DND-41 (cell line): Measurements from ENCODE around the gene COMMD10.

Experiments used
- ATAC-seq: fragments of 200-7000 bp; cut with Tn5 transposase; 3 replicates; pipeline ENCODE4 v1.9.1; 2021; ENCODE audit warnings: low read depth; ENCODE audit not compliant: insufficient read depth
- DNase-seq: peaks from one replicate; pipeline ENCODE4 v3.0.0-alpha.2; 2020
- H2AFZ ChIP-seq: 2 replicates; pipeline ENCODE4 v1.6.0; 2012; ENCODE audit warnings: low read depth, low read length
- H3K27ac ChIP-seq: 2 replicates; pipeline ENCODE4 v1.5.1; 2012; ENCODE audit warnings: low read length, inconsistent platforms
- H3K27me3 ChIP-seq: fragments of 200-600 bp; sonication (generic); 2 replicates; pipeline ENCODE4 v1.6.0; 2012; ENCODE audit warnings: low read length, mild to moderate bottlenecking, inconsistent platforms; ENCODE audit not compliant: insufficient read depth, poor library complexity
- H3K36me3 ChIP-seq: 2 replicates; pipeline ENCODE4 v1.5.1; 2012; ENCODE audit warnings: low read length, inconsistent platforms; ENCODE audit not compliant: insufficient read depth
- H3K4me1 ChIP-seq: 2 replicates; pipeline ENCODE4 v1.5.1; 2012; ENCODE audit warnings: mild to moderate bottlenecking, low read length; ENCODE audit not compliant: insufficient read depth
- H3K4me2 ChIP-seq: 2 replicates; pipeline ENCODE4 v1.6.0; 2012; ENCODE audit warnings: mild to moderate bottlenecking, moderate library complexity, low read length, inconsistent platforms; ENCODE audit not compliant: insufficient read depth
- H3K4me3 ChIP-seq, 2 experiments: fragments of 200-600 bp in 1 of 2; shearing (Covaris generic) in 1 of 2; 2 replicates each; pipeline ENCODE4 v1.5.1; 2012 to 2016; ENCODE audit warnings: inconsistent platforms in 2 of 2, low read length in 2 of 2, mild to moderate bottlenecking in 2 of 2, low read depth in 1 of 2, moderate library complexity in 1 of 2
- H3K79me2 ChIP-seq: 2 replicates; pipeline ENCODE4 v1.6.0; 2012; ENCODE audit warnings: low read length, inconsistent platforms; ENCODE audit not compliant: insufficient read depth
- H3K9ac ChIP-seq: 2 replicates; pipeline ENCODE4 v1.6.0; 2012; ENCODE audit warnings: low read depth, mild to moderate bottlenecking, inconsistent platforms, low read length, moderate library complexity
- H3K9me3 ChIP-seq: 2 replicates; pipeline ENCODE4 v1.5.1; 2012; ENCODE audit warnings: low read length, moderate library complexity, mild to moderate bottlenecking, inconsistent platforms; ENCODE audit not compliant: insufficient read depth, severe bottlenecking
- H4K20me1 ChIP-seq: 2 replicates; pipeline ENCODE4 v1.6.0; 2012; ENCODE audit warnings: low read length; ENCODE audit not compliant: insufficient read depth
- EZH2 ChIP-seq: IDR thresholded peaks from 3 replicates; pipeline ENCODE4 v1.6.1; 2012; ENCODE audit warnings: borderline replicate concordance, low read depth, mild to moderate bottlenecking, moderate library complexity, low read length, inconsistent platforms; ENCODE audit not compliant: severe bottlenecking
- TF ChIP-seq, protein P1 (sequence below): IDR thresholded peaks from 2 replicates; pipeline ENCODE4 v1.5.1; 2012; ENCODE audit warnings: borderline replicate concordance, low read length, moderate library complexity, mild to moderate bottlenecking; ENCODE audit not compliant: poor library complexity, severe bottlenecking; ENCODE audit errors: extremely low read depth

COMMD10 gene

DNA sequence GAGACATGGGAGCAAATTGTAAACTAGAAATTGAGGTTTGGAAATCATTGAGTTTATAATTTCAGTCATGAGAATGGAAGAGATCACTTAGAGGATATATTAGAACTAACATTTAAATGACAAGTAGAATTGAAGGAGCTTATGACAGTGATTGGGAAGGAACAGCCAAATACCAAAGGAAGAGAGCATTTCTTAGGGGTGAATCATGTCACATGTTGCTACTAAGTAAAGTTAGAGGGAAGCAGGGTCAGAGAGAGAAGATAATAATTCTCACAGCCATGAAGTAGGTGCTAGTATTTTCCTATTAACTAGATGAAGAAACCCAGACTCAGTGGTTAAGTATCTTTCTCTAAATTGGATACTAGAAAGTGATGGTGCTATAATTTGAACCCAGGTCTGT is 59.3 kb downstream of the COMMD10 start:
- H2AFZ ChIP-seq = no peak overlapping the region
- no peak overlapping the region for H3K9ac ChIP-seq
- no peaks in the 10 kb centered on the region for H3K27me3 ChIP-seq
- no peaks in the 10 kb centered on the region for H3K36me3 ChIP-seq
- no peak overlapping the region for H3K4me2 ChIP-seq
- no peaks in the 10 kb centered on the region for H4K20me1 ChIP-seq
- no peaks in the 10 kb centered on the region for H3K79me2 ChIP-seq
- peaks cover 12% of the 10 kb centered on the region for H3K4me1 ChIP-seq
- DNase-seq (no peak), ATAC-seq (no peak)
- TF ChIP-seq, protein P1, sequence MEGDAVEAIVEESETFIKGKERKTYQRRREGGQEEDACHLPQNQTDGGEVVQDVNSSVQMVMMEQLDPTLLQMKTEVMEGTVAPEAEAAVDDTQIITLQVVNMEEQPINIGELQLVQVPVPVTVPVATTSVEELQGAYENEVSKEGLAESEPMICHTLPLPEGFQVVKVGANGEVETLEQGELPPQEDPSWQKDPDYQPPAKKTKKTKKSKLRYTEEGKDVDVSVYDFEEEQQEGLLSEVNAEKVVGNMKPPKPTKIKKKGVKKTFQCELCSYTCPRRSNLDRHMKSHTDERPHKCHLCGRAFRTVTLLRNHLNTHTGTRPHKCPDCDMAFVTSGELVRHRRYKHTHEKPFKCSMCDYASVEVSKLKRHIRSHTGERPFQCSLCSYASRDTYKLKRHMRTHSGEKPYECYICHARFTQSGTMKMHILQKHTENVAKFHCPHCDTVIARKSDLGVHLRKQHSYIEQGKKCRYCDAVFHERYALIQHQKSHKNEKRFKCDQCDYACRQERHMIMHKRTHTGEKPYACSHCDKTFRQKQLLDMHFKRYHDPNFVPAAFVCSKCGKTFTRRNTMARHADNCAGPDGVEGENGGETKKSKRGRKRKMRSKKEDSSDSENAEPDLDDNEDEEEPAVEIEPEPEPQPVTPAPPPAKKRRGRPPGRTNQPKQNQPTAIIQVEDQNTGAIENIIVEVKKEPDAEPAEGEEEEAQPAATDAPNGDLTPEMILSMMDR = no peak
- no peak for TF ChIP-seq EZH2
- H3K4me3 ChIP-seq = no peak overlapping the region
- no peaks in the 10 kb centered on the region for H3K9me3 ChIP-seq
- no peak overlapping the region for H3K27ac ChIP-seq

DNA sequence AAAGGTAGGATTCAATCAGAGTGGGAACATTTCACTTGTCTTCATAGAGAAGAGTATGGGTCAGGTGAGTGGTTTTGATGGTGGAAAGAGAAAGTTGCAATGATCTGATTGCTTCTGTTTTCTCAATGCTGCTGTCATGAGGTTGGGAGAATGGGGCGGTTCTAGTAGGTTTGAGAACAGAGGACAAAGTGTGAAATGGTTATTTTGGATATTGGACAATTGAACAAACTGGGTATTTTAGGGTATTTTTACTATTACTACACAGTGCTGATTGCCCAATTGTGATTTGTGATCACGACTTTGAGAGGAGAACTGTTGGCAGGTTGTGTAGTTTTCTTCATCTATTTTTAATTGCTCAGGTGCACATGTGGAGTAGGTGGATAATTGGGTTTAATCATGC is 60.2 kb downstream of the COMMD10 start:
- ATAC-seq = no peak; the same call in 2 of the 3 replicates

DNA sequence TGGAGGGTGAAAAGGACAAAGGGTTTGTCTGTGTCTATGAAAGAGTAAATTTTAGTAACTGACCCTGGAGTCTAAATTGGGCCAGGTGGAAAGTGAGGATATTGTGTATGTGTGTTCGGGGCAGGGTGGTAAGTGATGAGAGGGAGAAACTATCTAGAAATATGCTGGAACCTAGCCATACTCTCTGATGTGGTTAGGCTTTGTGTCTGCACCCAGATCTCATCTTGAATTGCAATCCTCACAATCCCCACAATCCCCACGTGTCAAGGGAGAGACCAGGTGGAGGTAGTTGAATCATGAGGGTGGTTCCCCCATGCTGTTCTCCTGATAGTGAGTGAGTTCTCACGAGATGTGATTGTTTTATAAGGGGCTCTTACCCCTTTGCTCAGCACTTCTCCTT is 60.6 kb downstream of the COMMD10 start:
- peaks cover 12% of the 10 kb centered on the region for H3K4me1 ChIP-seq
- DNase-seq (peak; percentile 66), ATAC-seq (peak; percentile 96)
- H3K36me3 ChIP-seq = no peaks in the 10 kb centered on the region
- no peak for TF ChIP-seq EZH2
- TF ChIP-seq, protein P1 = no peak
- H3K79me2 ChIP-seq = no peaks in the 10 kb centered on the region
- H2AFZ ChIP-seq = no peak overlapping the region
- no peak overlapping the region for H3K4me2 ChIP-seq
- no peak overlapping the region for H3K4me3 ChIP-seq
- H4K20me1 ChIP-seq = no peaks in the 10 kb centered on the region
- no peak overlapping the region for H3K9ac ChIP-seq
- H3K9me3 ChIP-seq = no peaks in the 10 kb centered on the region
- no peak overlapping the region for H3K27ac ChIP-seq
- no peaks in the 10 kb centered on the region for H3K27me3 ChIP-seq

More for the DNA sequence above, 60.2 kb downstream of the COMMD10 start:
- Histone ChIP-seq H3K27ac (no peak overlapping the region), H3K79me2 (no peaks in the 10 kb centered on the region), H3K9me3 (no peaks in the 10 kb centered on the region), H2AFZ (no peak overlapping the region), H3K27me3 (no peaks in the 10 kb centered on the region), H3K4me3 (no peak overlapping the region), H3K4me1 (peaks cover 12% of the 10 kb centered on the region), H3K9ac (no peak overlapping the region), H3K4me2 (no peak overlapping the region), H3K36me3 (no peaks in the 10 kb centered on the region), H4K20me1 (no peaks in the 10 kb centered on the region)
- no peak for TF ChIP-seq EZH2
- TF ChIP-seq, protein P1 = no peak
- no peak for DNase-seq

DNA sequence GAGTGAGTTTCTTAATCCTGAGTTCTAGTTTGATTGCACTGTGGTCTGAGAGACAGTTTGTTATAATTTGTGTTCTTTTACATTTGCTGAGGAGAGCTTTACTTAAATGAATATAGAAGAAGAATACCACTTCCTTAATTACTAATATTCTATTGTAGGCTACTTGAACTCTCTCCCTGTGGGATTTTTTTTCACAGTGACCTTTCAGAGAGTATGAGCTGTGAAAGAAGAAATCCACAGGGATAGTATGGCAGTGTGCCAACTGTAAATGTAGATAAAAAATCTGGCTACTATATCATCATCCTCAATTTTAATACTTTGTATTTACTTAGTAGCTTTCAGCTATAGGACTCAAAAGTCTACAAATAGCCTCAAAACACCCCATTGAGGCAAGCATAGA is 67.3 kb downstream of the COMMD10 start:
- Histone ChIP-seq H3K4me3 (no peak overlapping the region), H3K79me2 (no peaks in the 10 kb centered on the region), H3K4me1 (no peaks in the 10 kb centered on the region), H3K27ac (no peak overlapping the region), H3K36me3 (no peaks in the 10 kb centered on the region), H3K9me3 (no peaks in the 10 kb centered on the region), H3K4me2 (no peak overlapping the region), H2AFZ (no peak overlapping the region), H3K9ac (no peak overlapping the region), H3K27me3 (no peaks in the 10 kb centered on the region), H4K20me1 (no peaks in the 10 kb centered on the region)
- DNase-seq (no peak), ATAC-seq (no peak)
- TF ChIP-seq, protein P1 = no peak
- TF ChIP-seq EZH2 = no peak
